ENCODE measurements around the gene PELI1. TPM values are rescaled to one million over a fixed set of nuclear protein-coding genes. Genes with fewer than 3 reads are reported as not detected.
"Not testable (repeated sequence)": the region's sequence is repeated elsewhere in the genome, so short reads cannot be mapped to it uniquely, and the experiment has no call there.

The PELI1 gene
- total and polyA plus RNA-seq, 2 experiments from 2014 or later: 2.8 to 7.8 TPM

GRCh38 chr2:64080179-64080578, 64.0 kb downstream of the PELI1 start:
- no peak for TF ChIP-seq EZH2phosphoT487 (IDR thresholded peaks at IDR 0.05; ENCODE audit: insufficient read depth, low read depth)
- no peak for TF ChIP-seq EZH2 (IDR thresholded peaks at IDR 0.05; ENCODE audit: insufficient read depth, poor library complexity, severe bottlenecking)
- Histone ChIP-seq H4K20me1 (ENCODE audit: insufficient read depth) (no peaks in the 10 kb centered on the region), H3K4me1 (ENCODE audit: insufficient read depth) (no peaks in the 10 kb centered on the region), H3K27me3 (replicated peaks; ENCODE audit: insufficient read depth) (no peaks in the 10 kb centered on the region), H3K4me3 (no peak overlapping the region), H3K9me2 (ENCODE audit: insufficient read depth) (no peaks in the 10 kb centered on the region), H3K79me2 (ENCODE audit: insufficient read depth) (no peaks in the 10 kb centered on the region), H3K9ac (no peak overlapping the region), H3K9me3 (ENCODE audit: low read depth) (no peaks in the 10 kb centered on the region), H3K4me2 (ENCODE audit: unreplicated experiment) (no peak overlapping the region), H3F3A (ENCODE audit: insufficient read depth) (no peaks in the 10 kb centered on the region), H3K36me3 (ENCODE audit: low read depth) (no peaks in the 10 kb centered on the region), H3K27ac (no peak overlapping the region), H2AFZ (no peak overlapping the region)
- DNase-seq: no peak
- in situ Hi-C loops (cut with MboI): no loop called here
- WGBS, 2 experiments (ENCODE audit: low coverage in 1 of 2, low lambda C conversion rate in 2 of 2, missing lambda C conversion rate in 2 of 2): 53 to 61% methylated on average over 1 of the region's 1 CpG

GRCh38 chr2:64079688-64080087, 64.5 kb downstream of the PELI1 start:
- H2AFZ ChIP-seq; in situ Hi-C loops (cut with MboI); DNase-seq; H3K27me3 ChIP-seq (replicated peaks; ENCODE audit: insufficient read depth); H3K9me3 ChIP-seq (ENCODE audit: low read depth); H3F3A ChIP-seq (ENCODE audit: insufficient read depth); H3K79me2 ChIP-seq (ENCODE audit: insufficient read depth); H3K4me3 ChIP-seq; H4K20me1 ChIP-seq (ENCODE audit: insufficient read depth); H3K4me1 ChIP-seq (ENCODE audit: insufficient read depth); H3K9ac ChIP-seq; H3K9me2 ChIP-seq (ENCODE audit: insufficient read depth); H3K36me3 ChIP-seq (ENCODE audit: low read depth); H3K4me2 ChIP-seq (ENCODE audit: unreplicated experiment); H3K27ac ChIP-seq: not testable (repeated sequence)
- 81 to 87% methylated on average over 6 of the region's 6 CpGs for WGBS, 2 experiments (ENCODE audit: low coverage in 1 of 2, low lambda C conversion rate in 2 of 2, missing lambda C conversion rate in 2 of 2)

- H3K79me2 ChIP-seq (ENCODE audit: insufficient read depth); H3F3A ChIP-seq (ENCODE audit: insufficient read depth); H3K4me2 ChIP-seq (ENCODE audit: unreplicated experiment); H3K4me1 ChIP-seq (ENCODE audit: insufficient read depth); H3K9me3 ChIP-seq (ENCODE audit: low read depth); H3K4me3 ChIP-seq; H3K27ac ChIP-seq; DNase-seq; H4K20me1 ChIP-seq (ENCODE audit: insufficient read depth); H3K27me3 ChIP-seq (replicated peaks; ENCODE audit: insufficient read depth); H3K9me2 ChIP-seq (ENCODE audit: insufficient read depth); H2AFZ ChIP-seq; in situ Hi-C loops (cut with MboI); H3K36me3 ChIP-seq (ENCODE audit: low read depth); H3K9ac ChIP-seq: not testable (repeated sequence)
- WGBS, 2 experiments (ENCODE audit: low coverage in 1 of 2, low lambda C conversion rate in 2 of 2, missing lambda C conversion rate in 2 of 2): 92 to 96% methylated on average over 7 of the region's 7 CpGs
Measured at GRCh38 chr2:64076828-64077227, 67.4 kb downstream of the PELI1 start.

- DNase-seq; H3K27ac ChIP-seq; in situ Hi-C loops (cut with MboI); H3K9ac ChIP-seq; H3K4me2 ChIP-seq (ENCODE audit: unreplicated experiment); H3K4me1 ChIP-seq (ENCODE audit: insufficient read depth); H3K9me2 ChIP-seq (ENCODE audit: insufficient read depth); H2AFZ ChIP-seq; H3K36me3 ChIP-seq (ENCODE audit: low read depth); H4K20me1 ChIP-seq (ENCODE audit: insufficient read depth); H3K27me3 ChIP-seq (replicated peaks; ENCODE audit: insufficient read depth); H3K4me3 ChIP-seq; H3F3A ChIP-seq (ENCODE audit: insufficient read depth); H3K79me2 ChIP-seq (ENCODE audit: insufficient read depth); H3K9me3 ChIP-seq (ENCODE audit: low read depth): not testable (repeated sequence)
- 87 to 91% methylated on average over 6 of the region's 6 CpGs for WGBS, 2 experiments (ENCODE audit: low coverage in 1 of 2, low lambda C conversion rate in 2 of 2, missing lambda C conversion rate in 2 of 2)
Measured at GRCh38 chr2:64074616-64075015, 69.6 kb downstream of the PELI1 start.

GRCh38 chr2:64067326-64067725, 76.9 kb downstream of the PELI1 start:
- no peak overlapping the region for H3K27ac ChIP-seq
- no peaks in the 10 kb centered on the region for H3K27me3 ChIP-seq (replicated peaks; ENCODE audit: insufficient read depth)
- no peaks in the 10 kb centered on the region for H3K9me2 ChIP-seq (ENCODE audit: insufficient read depth)
- no peak for DNase-seq
- H2AFZ ChIP-seq: no peak overlapping the region
- H3K4me1 ChIP-seq (ENCODE audit: insufficient read depth): peaks cover 16% of the 10 kb centered on the region
- no peaks in the 10 kb centered on the region for H3K9me3 ChIP-seq (ENCODE audit: low read depth)
- in situ Hi-C loops (cut with MboI): no loop called here
- H3K79me2 ChIP-seq (ENCODE audit: insufficient read depth): no peaks in the 10 kb centered on the region
- WGBS, 2 experiments (ENCODE audit: low coverage in 1 of 2, low lambda C conversion rate in 2 of 2, missing lambda C conversion rate in 2 of 2): 10 to 13% methylated on average over 1 of the region's 1 CpG
- TF ChIP-seq EZH2phosphoT487 (IDR thresholded peaks at IDR 0.05; ENCODE audit: insufficient read depth, low read depth) (no peak), EZH2 (IDR thresholded peaks at IDR 0.05; ENCODE audit: insufficient read depth, poor library complexity, severe bottlenecking) (no peak)
- no peak overlapping the region for H3K4me3 ChIP-seq
- H3K9ac ChIP-seq: no peak overlapping the region
- no peaks in the 10 kb centered on the region for H4K20me1 ChIP-seq (ENCODE audit: insufficient read depth)
- H3F3A ChIP-seq (ENCODE audit: insufficient read depth): peaks cover 16% of the 10 kb centered on the region
- H3K36me3 ChIP-seq (ENCODE audit: low read depth): no peaks in the 10 kb centered on the region
- H3K4me2 ChIP-seq (ENCODE audit: unreplicated experiment): no peak overlapping the region

All from GM23248 (cell line).